ENCODE measurements around the gene ARMC3.
A peak's percentile ranks its signal among the peaks of the same experiment; 100 is the strongest.

Gene ARMC3

GRCh38 chr10:22969704-22970103, 41.9 kb downstream of the ARMC3 start:
- H3K4me3 ChIP-seq (ENCODE audit: low read depth in 1 of 2, low read length in 2 of 2) = no peak overlapping the region
- H3K27me3 ChIP-seq (ENCODE audit: low read depth, low read length) = no peaks in the 10 kb centered on the region
- no peaks in the 10 kb centered on the region for H3K9me3 ChIP-seq (ENCODE audit: control insufficient read depth in 1 of 2, low read length in 2 of 2)
- H3K4me1 ChIP-seq (ENCODE audit: control insufficient read depth in 1 of 2, insufficient read depth in 2 of 2, low read length in 2 of 2) = no peaks in the 10 kb centered on the region
- H3K27ac ChIP-seq (ENCODE audit: low read length) = no peak overlapping the region
- H3K36me3 ChIP-seq (ENCODE audit: control insufficient read depth in 1 of 2, insufficient read depth in 2 of 2, low read length in 2 of 2) = no peaks in the 10 kb centered on the region

- Histone ChIP-seq H3K4me3 (ENCODE audit: low read depth in 1 of 2, low read length in 2 of 2) (no peak overlapping the region), H3K27ac (ENCODE audit: low read length) (no peak overlapping the region), H3K9me3 (ENCODE audit: control insufficient read depth in 1 of 2, low read length in 2 of 2) (no peaks in the 10 kb centered on the region), H3K27me3 (ENCODE audit: low read depth, low read length) (no peaks in the 10 kb centered on the region), H3K4me1 (ENCODE audit: control insufficient read depth in 1 of 2, insufficient read depth in 2 of 2, low read length in 2 of 2) (no peaks in the 10 kb centered on the region), H3K36me3 (ENCODE audit: control insufficient read depth in 1 of 2, insufficient read depth in 2 of 2, low read length in 2 of 2) (no peaks in the 10 kb centered on the region)
Measured at GRCh38 chr10:22976534-22976933, 48.7 kb downstream of the ARMC3 start.

- Histone ChIP-seq H3K4me3 (ENCODE audit: low read depth in 1 of 2, low read length in 2 of 2) (no peak overlapping the region), H3K9me3 (ENCODE audit: control insufficient read depth in 1 of 2, low read length in 2 of 2) (no peaks in the 10 kb centered on the region), H3K27ac (ENCODE audit: low read length) (no peak overlapping the region), H3K27me3 (ENCODE audit: low read depth, low read length) (no peaks in the 10 kb centered on the region), H3K4me1 (ENCODE audit: control insufficient read depth in 1 of 2, insufficient read depth in 2 of 2, low read length in 2 of 2) (no peaks in the 10 kb centered on the region), H3K36me3 (ENCODE audit: control insufficient read depth in 1 of 2, insufficient read depth in 2 of 2, low read length in 2 of 2) (no peaks in the 10 kb centered on the region)
Measured at GRCh38 chr10:22977751-22978150, 49.9 kb downstream of the ARMC3 start.

GRCh38 chr10:22978287-22978686, 50.4 kb downstream of the ARMC3 start:
- no peaks in the 10 kb centered on the region for H3K9me3 ChIP-seq (ENCODE audit: control insufficient read depth in 1 of 2, low read length in 2 of 2)
- H3K27ac ChIP-seq (ENCODE audit: low read length) = no peak overlapping the region

GRCh38 chr10:22978918-22979317, 51.1 kb downstream of the ARMC3 start:
- Histone ChIP-seq H3K4me3 (ENCODE audit: low read depth in 1 of 2, low read length in 2 of 2) (no peak overlapping the region), H3K27ac (ENCODE audit: low read length) (no peak overlapping the region), H3K4me1 (ENCODE audit: control insufficient read depth in 1 of 2, insufficient read depth in 2 of 2, low read length in 2 of 2) (no peaks in the 10 kb centered on the region), H3K27me3 (ENCODE audit: low read depth, low read length) (no peaks in the 10 kb centered on the region), H3K36me3 (ENCODE audit: control insufficient read depth in 1 of 2, insufficient read depth in 2 of 2, low read length in 2 of 2) (no peaks in the 10 kb centered on the region), H3K9me3 (ENCODE audit: control insufficient read depth in 1 of 2, low read length in 2 of 2) (no peaks in the 10 kb centered on the region)

More at GRCh38 chr10:22978287-22978686, 50.4 kb downstream of the ARMC3 start:
- H3K36me3 ChIP-seq (ENCODE audit: control insufficient read depth in 1 of 2, insufficient read depth in 2 of 2, low read length in 2 of 2) = no peaks in the 10 kb centered on the region
- no peak overlapping the region for H3K4me3 ChIP-seq (ENCODE audit: low read depth in 1 of 2, low read length in 2 of 2)
- no peaks in the 10 kb centered on the region for H3K4me1 ChIP-seq (ENCODE audit: control insufficient read depth in 1 of 2, insufficient read depth in 2 of 2, low read length in 2 of 2)
- no peaks in the 10 kb centered on the region for H3K27me3 ChIP-seq (ENCODE audit: low read depth, low read length)

GRCh38 chr10:22980822-22981221, 53.0 kb downstream of the ARMC3 start:
- H3K4me3 ChIP-seq (ENCODE audit: low read depth in 1 of 2, low read length in 2 of 2) = no peak overlapping the region
- no peaks in the 10 kb centered on the region for H3K36me3 ChIP-seq (ENCODE audit: control insufficient read depth in 1 of 2, insufficient read depth in 2 of 2, low read length in 2 of 2)
- no peaks in the 10 kb centered on the region for H3K4me1 ChIP-seq (ENCODE audit: control insufficient read depth in 1 of 2, insufficient read depth in 2 of 2, low read length in 2 of 2)
- no peaks in the 10 kb centered on the region for H3K9me3 ChIP-seq (ENCODE audit: control insufficient read depth in 1 of 2, low read length in 2 of 2)
- H3K27me3 ChIP-seq (ENCODE audit: low read depth, low read length) = no peaks in the 10 kb centered on the region
- no peak overlapping the region for H3K27ac ChIP-seq (ENCODE audit: low read length)

GRCh38 chr10:22984066-22984465, 56.2 kb downstream of the ARMC3 start:
- no peaks in the 10 kb centered on the region for H3K36me3 ChIP-seq (ENCODE audit: control insufficient read depth in 1 of 2, insufficient read depth in 2 of 2, low read length in 2 of 2)
- H3K4me1 ChIP-seq (ENCODE audit: control insufficient read depth in 1 of 2, insufficient read depth in 2 of 2, low read length in 2 of 2) = no peaks in the 10 kb centered on the region
- no peak overlapping the region for H3K27ac ChIP-seq (ENCODE audit: low read length)
- H3K27me3 ChIP-seq (ENCODE audit: low read depth, low read length) = no peaks in the 10 kb centered on the region
- no peak overlapping the region for H3K4me3 ChIP-seq (ENCODE audit: low read depth in 1 of 2, low read length in 2 of 2)
- H3K9me3 ChIP-seq (ENCODE audit: control insufficient read depth in 1 of 2, low read length in 2 of 2) = no peaks in the 10 kb centered on the region

GRCh38 chr10:22986771-22987542, 59.1 kb downstream of the ARMC3 start:
- Histone ChIP-seq H3K36me3 (ENCODE audit: control insufficient read depth in 1 of 2, insufficient read depth in 2 of 2, low read length in 2 of 2) (no peaks in the 10 kb centered on the region), H3K27ac (ENCODE audit: low read length) (no peak overlapping the region), H3K4me1 (ENCODE audit: control insufficient read depth in 1 of 2, insufficient read depth in 2 of 2, low read length in 2 of 2) (no peaks in the 10 kb centered on the region), H3K9me3 (ENCODE audit: control insufficient read depth in 1 of 2, low read length in 2 of 2) (no peaks in the 10 kb centered on the region), H3K27me3 (ENCODE audit: low read depth, low read length) (no peaks in the 10 kb centered on the region), H3K4me3 (ENCODE audit: low read depth in 1 of 2, low read length in 2 of 2) (no peak overlapping the region)

GRCh38 chr10:22988581-22989360, 60.9 kb downstream of the ARMC3 start:
- Histone ChIP-seq H3K4me3 (ENCODE audit: low read depth in 1 of 2, low read length in 2 of 2) (peak overlapping the region in 1 of 2 donors; percentile 34), H3K27ac (ENCODE audit: low read length) (no peak overlapping the region), H3K36me3 (ENCODE audit: control insufficient read depth in 1 of 2, insufficient read depth in 2 of 2, low read length in 2 of 2) (no peaks in the 10 kb centered on the region), H3K4me1 (ENCODE audit: control insufficient read depth in 1 of 2, insufficient read depth in 2 of 2, low read length in 2 of 2) (no peaks in the 10 kb centered on the region), H3K27me3 (ENCODE audit: low read depth, low read length) (no peaks in the 10 kb centered on the region), H3K9me3 (ENCODE audit: control insufficient read depth in 1 of 2, low read length in 2 of 2) (no peaks in the 10 kb centered on the region)

- no peaks in the 10 kb centered on the region for H3K4me1 ChIP-seq (ENCODE audit: control insufficient read depth in 1 of 2, insufficient read depth in 2 of 2, low read length in 2 of 2)
- H3K36me3 ChIP-seq (ENCODE audit: control insufficient read depth in 1 of 2, insufficient read depth in 2 of 2, low read length in 2 of 2) = no peaks in the 10 kb centered on the region
- no peak overlapping the region for H3K4me3 ChIP-seq (ENCODE audit: low read depth in 1 of 2, low read length in 2 of 2)
- H3K27ac ChIP-seq (ENCODE audit: low read length) = no peak overlapping the region
- no peaks in the 10 kb centered on the region for H3K9me3 ChIP-seq (ENCODE audit: control insufficient read depth in 1 of 2, low read length in 2 of 2)
- H3K27me3 ChIP-seq (ENCODE audit: low read depth, low read length) = no peaks in the 10 kb centered on the region
Measured at GRCh38 chr10:22990443-22990842, 62.6 kb downstream of the ARMC3 start.

GRCh38 chr10:22992075-22992474, 64.2 kb downstream of the ARMC3 start:
- H3K4me1 ChIP-seq (ENCODE audit: control insufficient read depth in 1 of 2, insufficient read depth in 2 of 2, low read length in 2 of 2) = no peaks in the 10 kb centered on the region
- H3K27me3 ChIP-seq (ENCODE audit: low read depth, low read length) = no peaks in the 10 kb centered on the region
- no peaks in the 10 kb centered on the region for H3K36me3 ChIP-seq (ENCODE audit: control insufficient read depth in 1 of 2, insufficient read depth in 2 of 2, low read length in 2 of 2)
- H3K4me3 ChIP-seq (ENCODE audit: low read depth in 1 of 2, low read length in 2 of 2) = no peak overlapping the region
- H3K9me3 ChIP-seq (ENCODE audit: control insufficient read depth in 1 of 2, low read length in 2 of 2) = no peaks in the 10 kb centered on the region
- no peak overlapping the region for H3K27ac ChIP-seq (ENCODE audit: low read length)

All from muscle layer of duodenum (tissue), 2 donors.